Measurements from ENCODE around the gene AP4M1. TPM values are rescaled to one million over a fixed set of nuclear protein-coding genes. Genes with fewer than 3 reads are reported as not detected.
"Not testable (repeated sequence)": the region's sequence is repeated elsewhere in the genome, so short reads cannot be mapped to it uniquely, and the experiment has no call there.

The AP4M1 gene
- total RNA-seq, 1 donor from 2014 or later, result 16.9 TPM

DNA sequence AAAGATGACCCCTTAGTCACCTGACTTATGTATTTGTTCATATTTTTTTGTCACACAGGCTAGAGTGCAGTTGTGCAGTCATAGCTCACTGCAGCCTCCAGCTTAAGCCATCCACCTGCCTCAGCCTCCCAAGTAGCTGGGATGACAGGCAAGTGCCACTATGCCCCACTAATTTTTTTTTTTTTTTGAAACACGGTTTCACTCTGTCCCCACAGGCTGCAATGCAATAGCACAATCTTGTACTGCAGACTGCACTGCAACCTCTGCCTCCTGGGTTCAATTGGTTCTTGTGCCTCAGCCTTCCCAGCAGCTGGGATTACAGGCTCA is 27.2 kb downstream of the AP4M1 start:
- Mint-ChIP-seq H3K27ac (ENCODE audit: unreplicated experiment) (no peak overlapping the region), H3K9me3 (ENCODE audit: low read depth) (no peaks in the 10 kb centered on the region), H3K27me3 (ENCODE audit: low read depth) (no peaks in the 10 kb centered on the region), H3K4me3 (ENCODE audit: unreplicated experiment) (peak overlapping the region; percentile 2), H3K4me1 (ENCODE audit: low read depth) (peaks cover 21% of the 10 kb centered on the region), H3K36me3 (ENCODE audit: low read depth) (no peaks in the 10 kb centered on the region)
- TF ChIP-seq, protein P1, sequence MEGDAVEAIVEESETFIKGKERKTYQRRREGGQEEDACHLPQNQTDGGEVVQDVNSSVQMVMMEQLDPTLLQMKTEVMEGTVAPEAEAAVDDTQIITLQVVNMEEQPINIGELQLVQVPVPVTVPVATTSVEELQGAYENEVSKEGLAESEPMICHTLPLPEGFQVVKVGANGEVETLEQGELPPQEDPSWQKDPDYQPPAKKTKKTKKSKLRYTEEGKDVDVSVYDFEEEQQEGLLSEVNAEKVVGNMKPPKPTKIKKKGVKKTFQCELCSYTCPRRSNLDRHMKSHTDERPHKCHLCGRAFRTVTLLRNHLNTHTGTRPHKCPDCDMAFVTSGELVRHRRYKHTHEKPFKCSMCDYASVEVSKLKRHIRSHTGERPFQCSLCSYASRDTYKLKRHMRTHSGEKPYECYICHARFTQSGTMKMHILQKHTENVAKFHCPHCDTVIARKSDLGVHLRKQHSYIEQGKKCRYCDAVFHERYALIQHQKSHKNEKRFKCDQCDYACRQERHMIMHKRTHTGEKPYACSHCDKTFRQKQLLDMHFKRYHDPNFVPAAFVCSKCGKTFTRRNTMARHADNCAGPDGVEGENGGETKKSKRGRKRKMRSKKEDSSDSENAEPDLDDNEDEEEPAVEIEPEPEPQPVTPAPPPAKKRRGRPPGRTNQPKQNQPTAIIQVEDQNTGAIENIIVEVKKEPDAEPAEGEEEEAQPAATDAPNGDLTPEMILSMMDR (IDR thresholded peaks at IDR 0.05), result no peak
- DNase-seq (ENCODE audit: low spot score), result no peak

DNA sequence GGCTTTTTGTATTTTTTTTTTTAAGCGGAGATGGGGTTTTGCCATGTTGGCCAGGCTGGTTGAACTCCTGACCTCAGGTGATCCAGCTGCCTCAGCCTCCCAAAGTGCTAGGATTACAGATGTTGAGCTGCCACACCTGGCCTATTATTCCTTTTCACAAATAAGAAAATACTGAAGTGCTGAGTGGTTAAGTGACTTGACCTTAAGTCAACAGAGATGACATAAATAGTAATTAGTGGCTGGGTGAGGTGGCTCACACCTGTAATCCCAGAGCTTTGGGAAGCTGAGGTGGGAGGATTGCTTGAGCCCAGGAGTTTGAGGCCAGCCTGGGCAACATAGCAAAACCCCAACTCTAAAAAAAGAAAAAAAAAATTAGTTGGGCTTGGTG is 28.8 kb downstream of the AP4M1 start:
- not testable (repeated sequence) for H3K9me3 Mint-ChIP-seq (ENCODE audit: low read depth); H3K4me3 Mint-ChIP-seq (ENCODE audit: unreplicated experiment); H3K36me3 Mint-ChIP-seq (ENCODE audit: low read depth); H3K27ac Mint-ChIP-seq (ENCODE audit: unreplicated experiment); DNase-seq (ENCODE audit: low spot score); H3K27me3 Mint-ChIP-seq (ENCODE audit: low read depth)
- peaks cover 21% of the 10 kb centered on the region for H3K4me1 Mint-ChIP-seq (ENCODE audit: low read depth)

DNA sequence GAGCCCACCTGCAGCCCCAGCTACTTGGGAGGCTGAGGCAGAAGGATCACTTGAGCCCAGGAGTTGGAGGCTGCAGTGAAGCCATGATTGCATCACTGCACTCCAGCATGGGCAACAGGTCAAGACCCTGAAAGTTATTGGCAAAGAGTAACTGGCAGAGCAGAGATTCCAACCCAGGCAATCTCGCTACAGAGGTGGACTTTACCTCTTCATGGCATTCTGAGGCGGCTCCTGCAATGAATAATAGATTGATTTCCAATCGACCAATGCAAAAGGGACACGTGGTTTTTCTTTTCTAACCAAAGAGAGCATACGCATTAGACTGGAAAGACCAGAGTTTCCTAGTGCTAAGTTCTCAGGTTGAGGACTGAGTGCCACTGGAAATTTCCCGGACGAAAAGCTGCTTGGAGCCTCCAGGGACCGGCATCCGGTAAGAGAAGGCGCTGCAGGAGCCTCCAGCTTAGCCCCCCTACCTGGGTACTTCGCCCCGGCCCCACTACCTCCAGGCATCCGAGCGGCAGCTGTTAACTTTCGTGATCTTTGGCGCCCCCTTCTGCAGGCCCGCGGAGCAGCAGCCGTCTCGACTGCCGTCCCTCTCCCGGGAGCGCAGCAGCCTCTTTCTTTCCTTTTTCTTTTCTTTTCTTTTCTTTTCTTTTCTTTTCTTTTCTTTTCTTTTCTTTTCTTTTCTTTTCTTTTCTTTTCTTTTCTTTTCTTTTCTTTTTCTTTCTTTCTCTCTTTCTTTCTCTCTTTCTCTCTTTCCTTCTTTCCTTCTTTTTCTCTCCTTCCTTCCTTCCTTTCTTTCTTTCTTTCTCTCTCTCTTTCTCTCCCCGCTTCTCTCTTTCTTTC is 29.4 kb downstream of the AP4M1 start:
- Mint-ChIP-seq H3K9me3 (ENCODE audit: low read depth) (no peaks in the 10 kb centered on the region), H3K36me3 (ENCODE audit: low read depth) (no peaks in the 10 kb centered on the region), H3K27ac (ENCODE audit: unreplicated experiment) (no peak overlapping the region), H3K27me3 (ENCODE audit: low read depth) (no peaks in the 10 kb centered on the region), H3K4me1 (ENCODE audit: low read depth) (peaks cover 17% of the 10 kb centered on the region), H3K4me3 (ENCODE audit: unreplicated experiment) (peak overlapping the region; percentile 4)
- TF ChIP-seq, protein P1 (IDR thresholded peaks at IDR 0.05), result peak; percentile 92
- DNase-seq (ENCODE audit: low spot score), result no peak

GRCh38 chr7:100132126-100132525 is 30.7 kb downstream of the AP4M1 start:
- Mint-ChIP-seq H3K36me3 (ENCODE audit: low read depth) (no peaks in the 10 kb centered on the region), H3K4me3 (ENCODE audit: unreplicated experiment) (no peak overlapping the region), H3K9me3 (ENCODE audit: low read depth) (no peaks in the 10 kb centered on the region), H3K27ac (ENCODE audit: unreplicated experiment) (no peak overlapping the region), H3K27me3 (ENCODE audit: low read depth) (no peaks in the 10 kb centered on the region), H3K4me1 (ENCODE audit: low read depth) (peaks cover 10% of the 10 kb centered on the region)
- no peak for DNase-seq (ENCODE audit: low spot score)
- TF ChIP-seq, protein P1 (IDR thresholded peaks at IDR 0.05), result no peak

DNA sequence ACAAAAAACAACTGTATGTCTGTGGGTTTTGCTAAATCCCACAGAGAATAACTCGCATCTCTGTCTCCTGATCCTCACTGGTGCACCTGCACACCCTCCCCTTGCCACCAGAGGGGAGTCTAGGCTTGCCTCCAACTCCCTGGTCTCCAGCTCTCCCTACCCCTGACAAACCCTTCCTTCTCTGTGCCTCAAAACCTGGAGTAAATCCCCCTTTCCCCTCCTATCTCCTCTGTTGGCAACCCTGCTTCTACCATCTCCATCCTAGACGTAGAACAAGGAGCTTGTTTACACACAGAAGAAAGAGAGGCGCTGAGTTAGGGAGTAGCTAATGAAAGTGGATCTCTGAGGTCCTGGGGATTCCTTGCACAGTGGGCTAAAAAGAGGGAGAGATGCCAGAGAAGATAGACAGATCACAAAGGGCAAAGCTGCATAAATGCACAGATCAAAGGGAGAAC is 31.3 kb downstream of the AP4M1 start:
- TF ChIP-seq, protein P1 (IDR thresholded peaks at IDR 0.05), result peak; percentile 87
- no peaks in the 10 kb centered on the region for H3K27me3 Mint-ChIP-seq (ENCODE audit: low read depth)
- no peaks in the 10 kb centered on the region for H3K36me3 Mint-ChIP-seq (ENCODE audit: low read depth)
- DNase-seq (ENCODE audit: low spot score), result no peak
- H3K4me3 Mint-ChIP-seq (ENCODE audit: unreplicated experiment), result no peak overlapping the region
- H3K27ac Mint-ChIP-seq (ENCODE audit: unreplicated experiment), result no peak overlapping the region
- peaks cover 10% of the 10 kb centered on the region for H3K4me1 Mint-ChIP-seq (ENCODE audit: low read depth)
- H3K9me3 Mint-ChIP-seq (ENCODE audit: low read depth), result no peaks in the 10 kb centered on the region

Data from chondrocyte (in vitro differentiated cells).